ENCODE data around the gene COLEC11. TPM values are rescaled to one million over a fixed set of nuclear protein-coding genes. Genes with fewer than 3 reads are reported as not detected.
"Not testable (repeated sequence)": the region's sequence is repeated elsewhere in the genome, so short reads cannot be mapped to it uniquely, and the experiment has no call there.

The COLEC11 gene
- total RNA-seq, 1 donor from 2014 or later: 1.1 TPM

GRCh38 chr2:3601561-3602271, 6.8 kb downstream of the COLEC11 start:
- intact Hi-C loops (cut with DNase I): no loop called here
- ATAC-seq: no peak
- no peak for DNase-seq (ENCODE audit: low spot score)

GRCh38 chr2:3602553-3603339, 7.8 kb downstream of the COLEC11 start:
- intact Hi-C loops (cut with DNase I): no loop called here
- DNase-seq (ENCODE audit: low spot score): no peak
- no peak for ATAC-seq

GRCh38 chr2:3603536-3604206, 8.8 kb downstream of the COLEC11 start:
- DNase-seq (ENCODE audit: low spot score) (no peak), ATAC-seq (no peak)
- intact Hi-C loops (cut with DNase I): no loop called here

GRCh38 chr2:3604207-3604877, 9.4 kb downstream of the COLEC11 start:
- DNase-seq (ENCODE audit: low spot score) (no peak), ATAC-seq (no peak)
- intact Hi-C loops (cut with DNase I): no loop called here

GRCh38 chr2:3604991-3605961, 10.4 kb downstream of the COLEC11 start:
- DNase-seq (ENCODE audit: low spot score): peak; percentile 80
- intact Hi-C loops (cut with DNase I): no loop called here
- ATAC-seq: peak; percentile 82

- ATAC-seq (no peak), DNase-seq (ENCODE audit: low spot score) (no peak)
- intact Hi-C loops (cut with DNase I): no loop called here
Measured at GRCh38 chr2:3606028-3606369, 11.1 kb downstream of the COLEC11 start.

GRCh38 chr2:3606370-3607201, 11.7 kb downstream of the COLEC11 start:
- DNase-seq (ENCODE audit: low spot score) (no peak), ATAC-seq (no peak)
- intact Hi-C loops (cut with DNase I): no loop called here

- ATAC-seq (no peak), DNase-seq (ENCODE audit: low spot score) (no peak)
- intact Hi-C loops (cut with DNase I): no loop called here
Measured at GRCh38 chr2:3608373-3609278, 13.7 kb downstream of the COLEC11 start.

- intact Hi-C loops (cut with DNase I); DNase-seq (ENCODE audit: low spot score); ATAC-seq: not testable (repeated sequence)
Measured at GRCh38 chr2:3609279-3609673, 14.4 kb downstream of the COLEC11 start.

- DNase-seq (ENCODE audit: low spot score) (no peak), ATAC-seq (peak; percentile 9)
- intact Hi-C loops (cut with DNase I): no loop called here
Measured at GRCh38 chr2:3610415-3610814, 15.5 kb downstream of the COLEC11 start.

- peak; percentile 58 for ATAC-seq
- intact Hi-C loops (cut with DNase I): no loop called here
- DNase-seq (ENCODE audit: low spot score): peak; percentile 49
Measured at GRCh38 chr2:3610881-3611505, 16.1 kb downstream of the COLEC11 start.

- DNase-seq (ENCODE audit: low spot score) (no peak), ATAC-seq (peak; percentile 23)
- intact Hi-C loops (cut with DNase I): no loop called here
Measured at GRCh38 chr2:3611589-3611988, 16.7 kb downstream of the COLEC11 start.

- DNase-seq (ENCODE audit: low spot score) (peak; percentile 13), ATAC-seq (peak; percentile 10)
- intact Hi-C loops (cut with DNase I): no loop called here
Measured at GRCh38 chr2:3612639-3613523, 18.0 kb downstream of the COLEC11 start.

GRCh38 chr2:3613524-3613905, 18.6 kb downstream of the COLEC11 start:
- DNase-seq (ENCODE audit: low spot score) (peak; percentile 27), ATAC-seq (no peak)
- intact Hi-C loops (cut with DNase I): no loop called here

- intact Hi-C loops (cut with DNase I); DNase-seq (ENCODE audit: low spot score); ATAC-seq: not testable (repeated sequence)
Measured at GRCh38 chr2:3614743-3615142, 19.8 kb downstream of the COLEC11 start.

Data from sciatic nerve (tissue), 2 donors.